ES-I3 (cell line): Measurements from ENCODE around the gene MYO10.
"Not testable (repeated sequence)": the region's sequence is repeated elsewhere in the genome, so short reads cannot be mapped to it uniquely, and the experiment has no call there.

Source experiments
- H3K36me3 ChIP-seq: 2 replicates; pipeline ENCODE4 v1.6.1; 2013; ENCODE audit warnings: mild to moderate bottlenecking, low read length, control low read depth, moderate library complexity; ENCODE audit not compliant: insufficient read depth
- H3K4me1 ChIP-seq: 2 replicates; pipeline ENCODE4 v1.6.1; 2013; ENCODE audit warnings: mild to moderate bottlenecking, control low read depth, low read length; ENCODE audit not compliant: insufficient read depth
- H3K9ac ChIP-seq: 2 replicates; pipeline ENCODE4 v1.6.1; 2013; ENCODE audit warnings: low read depth, mild to moderate bottlenecking, low read length, moderate library complexity
- H3K9me3 ChIP-seq: 2 replicates; pipeline ENCODE4 v1.6.1; 2013; ENCODE audit warnings: mild to moderate bottlenecking, low read length, moderate library complexity; ENCODE audit not compliant: control insufficient read depth, insufficient read depth

Gene MYO10

GRCh38 chr5:16784088-16784487, 152.0 kb downstream of the MYO10 start:
- H3K9me3 ChIP-seq = no peaks in the 10 kb centered on the region
- 0 out of 2 replicates have a peak, but pooled peaks cover 2% of the 10 kb centered on the region for H3K4me1 ChIP-seq
- peaks cover 2% of the 10 kb centered on the region; the same call in 1 of the 2 replicates for H3K36me3 ChIP-seq
- no peak overlapping the region for H3K9ac ChIP-seq

GRCh38 chr5:16781828-16782626, 154.1 kb downstream of the MYO10 start:
- no peaks in the 10 kb centered on the region for H3K9me3 ChIP-seq
- H3K4me1 ChIP-seq = peaks cover 12% of the 10 kb centered on the region
- peaks cover 2% of the 10 kb centered on the region; the same call in 1 of the 2 replicates for H3K36me3 ChIP-seq
- no peak overlapping the region for H3K9ac ChIP-seq

DNA sequence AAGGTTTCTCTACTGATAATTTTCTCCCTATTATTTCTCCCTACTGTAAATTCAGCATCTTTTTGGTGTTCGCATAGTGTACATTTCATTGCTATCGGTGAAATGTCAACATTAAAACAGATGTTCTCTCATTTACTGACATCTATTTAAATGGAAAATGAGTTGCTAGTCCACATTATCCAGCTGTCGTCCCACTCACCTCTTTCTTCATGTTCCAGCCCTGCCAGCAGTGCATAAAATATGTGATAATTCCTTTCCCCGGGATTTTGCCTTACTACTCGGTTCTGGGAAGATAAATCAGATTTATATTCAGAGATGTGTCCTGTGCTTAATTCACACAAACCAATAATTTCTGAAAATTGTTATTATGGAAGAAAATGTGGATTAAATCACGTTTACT, 155.8 kb downstream of the MYO10 start:
- peaks cover 18% of the 10 kb centered on the region for H3K4me1 ChIP-seq
- peaks cover 2% of the 10 kb centered on the region; the same call in 1 of the 2 replicates for H3K36me3 ChIP-seq
- no peak overlapping the region for H3K9ac ChIP-seq
- no peaks in the 10 kb centered on the region for H3K9me3 ChIP-seq

GRCh38 chr5:16777432-16777831, 158.7 kb downstream of the MYO10 start:
- H3K36me3 ChIP-seq = peaks cover 2% of the 10 kb centered on the region; the same call in 1 of the 2 replicates
- no peak overlapping the region for H3K9ac ChIP-seq
- no peaks in the 10 kb centered on the region for H3K9me3 ChIP-seq
- H3K4me1 ChIP-seq = peaks cover 30% of the 10 kb centered on the region

DNA sequence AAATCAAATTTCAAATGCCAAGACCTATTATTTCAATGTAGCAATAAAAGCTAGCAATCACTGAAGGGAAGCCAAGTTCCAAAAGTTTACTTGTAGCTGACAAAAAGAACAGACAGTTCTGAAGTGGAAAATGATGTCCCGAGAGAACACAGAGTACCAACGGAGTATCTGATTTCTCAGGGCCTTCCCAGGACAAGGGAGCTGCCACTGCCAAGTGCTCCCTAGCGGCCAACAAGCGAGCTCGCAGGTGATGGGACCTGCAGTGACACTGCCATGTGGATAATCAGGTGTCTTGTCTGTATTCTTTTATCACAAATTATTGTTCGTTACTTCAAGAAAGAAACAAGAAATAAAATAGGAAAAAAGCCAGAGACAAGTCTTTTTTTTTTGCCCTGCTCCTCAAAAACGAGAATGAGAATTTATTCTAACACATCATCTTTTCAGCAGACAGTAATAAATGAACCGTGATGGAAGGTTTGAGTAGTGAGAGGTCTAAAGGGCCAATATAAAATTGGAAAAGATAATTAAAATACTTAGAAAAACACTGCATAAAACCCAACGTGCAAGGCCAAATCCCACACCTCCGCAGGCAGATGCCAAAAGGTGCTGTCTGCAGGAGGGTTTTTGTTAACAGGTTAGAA, 159.4 kb downstream of the MYO10 start:
- peaks cover 30% of the 10 kb centered on the region for H3K4me1 ChIP-seq
- H3K9ac ChIP-seq = no peak overlapping the region
- no peaks in the 10 kb centered on the region for H3K36me3 ChIP-seq
- H3K9me3 ChIP-seq = no peaks in the 10 kb centered on the region

- Histone ChIP-seq H3K36me3 (no peaks in the 10 kb centered on the region; the same call in 1 of the 2 replicates), H3K9ac (no peak overlapping the region), H3K4me1 (peaks cover 30% of the 10 kb centered on the region), H3K9me3 (no peaks in the 10 kb centered on the region)
Measured at GRCh38 chr5:16774806-16775205, 161.3 kb downstream of the MYO10 start.

GRCh38 chr5:16773991-16774390, 162.1 kb downstream of the MYO10 start:
- H3K4me1 ChIP-seq = peaks cover 27% of the 10 kb centered on the region
- H3K9ac ChIP-seq = no peak overlapping the region
- no peaks in the 10 kb centered on the region for H3K9me3 ChIP-seq
- H3K36me3 ChIP-seq = no peaks in the 10 kb centered on the region; the same call in 1 of the 2 replicates

DNA sequence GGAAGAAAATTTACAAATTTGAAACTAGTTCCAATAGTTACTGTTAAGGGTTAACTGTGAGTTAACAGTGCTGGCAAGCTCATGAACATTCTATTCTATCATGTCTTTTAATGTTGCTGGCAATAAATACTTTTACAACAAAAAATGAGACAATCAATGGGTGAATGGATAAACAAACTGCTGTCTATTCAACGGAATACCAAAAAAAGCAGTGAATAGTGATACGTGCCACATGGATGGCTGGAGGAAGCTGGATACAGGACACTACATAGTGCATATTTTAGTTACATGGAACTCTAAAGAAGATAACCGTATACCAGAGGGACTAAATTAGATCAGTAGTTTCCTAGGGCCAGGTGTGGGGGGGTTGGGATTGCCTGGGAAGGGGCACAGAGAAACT, 163.5 kb downstream of the MYO10 start:
- no peaks in the 10 kb centered on the region; the same call in 1 of the 2 replicates for H3K36me3 ChIP-seq
- H3K4me1 ChIP-seq = peaks cover 23% of the 10 kb centered on the region
- no peaks in the 10 kb centered on the region for H3K9me3 ChIP-seq
- no peak overlapping the region for H3K9ac ChIP-seq

- Histone ChIP-seq H3K36me3 (no peaks in the 10 kb centered on the region; the same call in 1 of the 2 replicates), H3K9ac (no peak overlapping the region), H3K4me1 (no peaks in the 10 kb centered on the region), H3K9me3 (no peaks in the 10 kb centered on the region)
Measured at GRCh38 chr5:16768184-16768583, 167.9 kb downstream of the MYO10 start.

GRCh38 chr5:16763211-16763610, 172.9 kb downstream of the MYO10 start:
- no peaks in the 10 kb centered on the region for H3K4me1 ChIP-seq
- peaks cover 9% of the 10 kb centered on the region for H3K36me3 ChIP-seq
- no peak overlapping the region for H3K9ac ChIP-seq
- H3K9me3 ChIP-seq = no peaks in the 10 kb centered on the region

DNA sequence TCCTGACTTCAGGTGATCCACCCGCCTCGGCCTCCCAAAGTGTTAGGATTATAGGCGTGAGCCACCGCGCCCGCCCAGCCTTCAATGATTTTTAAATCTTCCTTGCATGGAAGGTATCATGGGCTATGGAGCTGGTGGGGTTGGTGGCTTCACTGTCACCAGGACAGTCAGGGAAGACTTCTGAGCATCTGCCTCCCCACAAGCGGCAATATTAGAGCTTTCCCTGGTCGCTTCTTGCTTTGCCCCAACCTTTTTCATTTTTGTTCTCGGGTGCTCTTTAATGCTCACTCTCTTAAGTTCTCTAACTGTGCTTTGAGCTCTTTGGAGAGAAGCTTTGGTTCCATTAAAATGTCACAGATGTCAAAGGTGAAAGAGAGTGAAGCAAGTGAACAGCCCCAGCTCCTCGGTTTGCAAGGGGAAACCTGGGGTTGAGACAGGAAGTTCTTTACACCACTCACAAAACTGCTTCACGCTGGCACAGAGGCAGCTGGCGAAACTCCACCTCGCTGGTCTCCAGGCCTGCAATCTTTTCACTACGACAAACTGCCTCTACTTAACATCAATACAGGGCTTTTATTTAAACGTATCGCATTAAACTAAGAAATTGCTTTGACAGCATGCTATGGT, 176.8 kb downstream of the MYO10 start:
- Histone ChIP-seq H3K9me3 (no peaks in the 10 kb centered on the region), H3K4me1 (no peaks in the 10 kb centered on the region), H3K9ac (no peak overlapping the region), H3K36me3 (peaks cover 9% of the 10 kb centered on the region)

DNA sequence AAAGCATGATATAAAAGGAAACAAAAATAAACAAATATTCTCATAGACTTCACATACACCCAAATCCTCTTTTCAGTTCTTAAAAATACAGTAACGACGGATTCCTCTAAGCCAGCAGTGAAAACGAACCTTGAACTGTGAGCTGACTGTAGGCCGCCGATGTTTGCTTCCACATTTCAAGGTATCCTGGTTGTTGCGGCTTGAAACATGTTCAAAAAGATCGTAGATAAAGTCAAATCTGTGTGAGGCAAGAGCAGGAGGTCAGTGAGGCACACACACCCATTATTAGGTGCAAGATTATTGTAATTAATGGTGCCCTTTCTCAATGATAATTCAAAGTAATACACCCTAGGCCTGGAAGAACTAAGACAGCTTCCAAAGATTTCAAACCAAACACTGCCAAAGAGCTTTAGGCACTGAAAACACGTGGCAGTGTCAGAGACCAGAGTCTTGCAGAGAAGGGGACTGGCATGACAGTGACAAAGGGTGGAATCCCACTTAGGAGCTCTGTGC, 178.0 kb downstream of the MYO10 start:
- H3K4me1 ChIP-seq = no peaks in the 10 kb centered on the region
- no peaks in the 10 kb centered on the region for H3K9me3 ChIP-seq
- H3K9ac ChIP-seq = no peak overlapping the region
- peaks cover 9% of the 10 kb centered on the region for H3K36me3 ChIP-seq

- not testable (repeated sequence) for H3K36me3 ChIP-seq, H3K4me1 ChIP-seq, H3K9ac ChIP-seq, H3K9me3 ChIP-seq
Measured at GRCh38 chr5:16757577-16757976, 178.5 kb downstream of the MYO10 start.

- no peaks in the 10 kb centered on the region for H3K4me1 ChIP-seq
- H3K9me3 ChIP-seq = no peaks in the 10 kb centered on the region
- no peak overlapping the region for H3K9ac ChIP-seq
- H3K36me3 ChIP-seq = peaks cover 5% of the 10 kb centered on the region
Measured at GRCh38 chr5:16757146-16757545, 178.9 kb downstream of the MYO10 start.
